HepG2 (cell line): ENCODE data around the gene C10orf67. TPM values are rescaled to one million over a fixed set of nuclear protein-coding genes. Genes with fewer than 3 reads are reported as not detected.

Experiments used
- BCL6 ChIP-seq: IDR thresholded peaks from 2 replicates; pipeline ENCODE4 v1.6.1; 2016; ENCODE audit warnings: missing genetic modification reagents, missing compliant biosample characterization
- CENPX ChIP-seq: sonication (generic); formaldehyde crosslinking; IDR thresholded peaks from 2 replicates; pipeline ENCODE4 v1.9.0; 2021; ENCODE audit warnings: mild to moderate bottlenecking, missing genetic modification reagents, moderate library complexity
- HNRNPK ChIP-seq: fragments of 200-400 bp; formaldehyde crosslinking; IDR thresholded peaks from 2 replicates; pipeline ENCODE4 v1.6.1; 2018; ENCODE audit warnings: low read length, low read depth, moderate library complexity, mild to moderate bottlenecking; ENCODE audit not compliant: poor library complexity, severe bottlenecking
- JARID2 ChIP-seq: sonication (generic); formaldehyde crosslinking; IDR thresholded peaks from 2 replicates; pipeline ENCODE4 v1.8.1; 2023; ENCODE audit warnings: missing genetic modification reagents, inconsistent platforms; ENCODE audit not compliant: insufficient replicate concordance
- JUND ChIP-seq: sonication (generic); formaldehyde crosslinking; IDR thresholded peaks from 2 replicates; pipeline ENCODE4 v1.8.0; 2022; ENCODE audit warnings: mild to moderate bottlenecking, missing genetic modification reagents
- MAFF ChIP-seq: IDR thresholded peaks from 2 replicates; pipeline ENCODE4 v1.6.1; 2011; ENCODE audit warnings: low read depth, low read length, improper control_type of control experiment
- NCOA2 ChIP-seq: sonication (generic); formaldehyde crosslinking; IDR thresholded peaks from 2 replicates; pipeline ENCODE4 v1.8.0; 2022; ENCODE audit warnings: inconsistent platforms
- RBFOX2 ChIP-seq: fragments of 200-400 bp; formaldehyde crosslinking; IDR thresholded peaks from 2 replicates; pipeline ENCODE4 v1.6.1; 2017; ENCODE audit warnings: low read depth, mild to moderate bottlenecking, low read length
- TFDP2 ChIP-seq: sonication (generic); formaldehyde crosslinking; IDR thresholded peaks from 2 replicates; pipeline ENCODE4 v1.4.0; 2020; ENCODE audit warnings: missing genetic modification reagents
- U2AF1 ChIP-seq: fragments of 200-400 bp; formaldehyde crosslinking; optimal IDR thresholded peaks from 2 replicates; pipeline ENCODE3; 2017; ENCODE audit warnings: mild to moderate bottlenecking, low read depth, low read length
- ZFYVE20 ChIP-seq: sonication (generic); formaldehyde crosslinking; IDR thresholded peaks from 2 replicates; pipeline ENCODE4 v1.8.0; 2023; ENCODE audit warnings: low read depth, mild to moderate bottlenecking, moderate library complexity, missing genetic modification reagents, borderline replicate concordance
- ZNF362 ChIP-seq: sonication (generic); formaldehyde crosslinking; IDR thresholded peaks from 2 replicates; pipeline ENCODE4 v1.4.0; 2020; ENCODE audit warnings: missing genetic modification reagents, mild to moderate bottlenecking, borderline replicate concordance
- ZNF562 ChIP-seq: sonication (generic); formaldehyde crosslinking; IDR thresholded peaks from 2 replicates; pipeline ENCODE4 v1.8.0; 2022; ENCODE audit warnings: missing genetic modification reagents, borderline replicate concordance
- ZNF572 ChIP-seq: sonication (generic); formaldehyde crosslinking; IDR thresholded peaks from 2 replicates; pipeline ENCODE4 v1.5.1; 2020; ENCODE audit warnings: mild to moderate bottlenecking, missing genetic modification reagents
- ZNF672 ChIP-seq: sonication (generic); formaldehyde crosslinking; IDR thresholded peaks from 2 replicates; pipeline ENCODE4 v1.8.1; 2022; ENCODE audit warnings: missing genetic modification reagents
- polyA plus RNA-seq, 8 experiments: library from polyadenylated mRNA; depleted of rRNA in 3 of 8; stranded (reverse) in 7 of 8; unstranded in 1 of 8; fragments of >200 nt; fragmentation: Illumina TruSeq in 4 of 8; extraction: Trizol in 4 of 8; gene quantifications; 2 replicates each; pipeline versions ENCODE4 v1.2.1 to v1.2.3, GENCODE V29; 2011 to 2016; ENCODE audit warnings: low read depth in 4 of 8, missing spikeins in 1 of 8, mixed read lengths in 1 of 8; ENCODE audit not compliant: insufficient read depth in 1 of 8
- total RNA-seq, 5 experiments: library from RNA; depleted of rRNA; stranded (reverse); fragments of >200 nt; fragmentation: Illumina TruSeq; extraction: Trizol; gene quantifications; 2 replicates each; pipeline ENCODE4 v1.2.3, GENCODE V29; 2016; ENCODE audit warnings: low read depth in 1 of 5
- TF ChIP-seq, protein P1 (sequence below): sonication (generic); formaldehyde crosslinking; IDR thresholded peaks from 2 replicates; pipeline ENCODE4 v1.5.1; 2020; ENCODE audit warnings: mild to moderate bottlenecking, missing genetic modification reagents, borderline replicate concordance
- TF ChIP-seq, protein P2 (sequence below): sonication (generic); formaldehyde crosslinking; IDR thresholded peaks from 2 replicates; pipeline ENCODE4 v1.4.0; 2020; ENCODE audit warnings: missing genetic modification reagents

Gene C10orf67
- total and polyA plus RNA-seq, 2 of the 13 experiments (the other 11 are each of a cell fraction or from before 2014, with no cell fraction given) = not detected

DNA sequence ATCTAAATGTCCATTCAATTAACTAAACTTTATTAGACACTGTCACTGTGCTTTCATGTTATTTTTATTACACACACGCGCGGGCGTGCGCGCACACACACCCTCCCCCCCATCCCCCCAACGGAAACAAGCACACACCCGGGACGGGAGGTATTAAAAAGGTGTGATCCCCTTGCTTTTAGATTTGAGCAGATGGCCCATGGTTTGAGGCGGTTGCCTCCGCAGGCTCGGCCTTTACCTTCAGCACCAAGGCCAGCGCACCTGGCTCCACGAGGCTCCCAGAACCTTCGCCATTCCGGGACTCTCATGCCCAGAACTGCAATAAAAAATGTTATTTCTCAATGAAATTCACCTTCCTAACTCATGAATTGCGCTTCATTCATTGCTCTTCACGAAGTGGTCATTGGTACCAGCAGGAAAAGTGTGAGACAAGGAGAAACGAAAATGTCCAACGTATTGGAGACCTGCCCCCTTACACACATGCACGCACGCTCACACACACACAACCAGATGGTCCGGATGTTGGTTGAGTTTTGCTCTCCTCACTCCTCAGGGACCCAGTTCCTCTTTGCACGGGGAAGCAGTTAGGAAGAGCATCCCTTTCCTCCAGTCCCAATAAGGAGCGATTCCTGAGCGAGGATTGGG, 173.2 kb downstream of the C10orf67 start (continued):
- TF ChIP-seq HNRNPK (no peak), U2AF1 (no peak), ZNF672 (CRISPR knock-in tag) (no peak), ZNF362 (CRISPR knock-in tag) (no peak), CENPX (no peak), RBFOX2 (no peak), NCOA2 (CRISPR knock-in tag) (peak; percentile 19; the same call in 1 of the 2 replicates), ZFYVE20 (CRISPR knock-in tag) (no peak), BCL6 (CRISPR knock-in tag) (no peak), TFDP2 (CRISPR knock-in tag) (no peak), JARID2 (no peak), ZNF572 (CRISPR knock-in tag) (no peak), JUND (CRISPR knock-in tag) (no peak), MAFF (no peak), ZNF562 (CRISPR knock-in tag) (no peak)
- TF ChIP-seq, protein P1, sequence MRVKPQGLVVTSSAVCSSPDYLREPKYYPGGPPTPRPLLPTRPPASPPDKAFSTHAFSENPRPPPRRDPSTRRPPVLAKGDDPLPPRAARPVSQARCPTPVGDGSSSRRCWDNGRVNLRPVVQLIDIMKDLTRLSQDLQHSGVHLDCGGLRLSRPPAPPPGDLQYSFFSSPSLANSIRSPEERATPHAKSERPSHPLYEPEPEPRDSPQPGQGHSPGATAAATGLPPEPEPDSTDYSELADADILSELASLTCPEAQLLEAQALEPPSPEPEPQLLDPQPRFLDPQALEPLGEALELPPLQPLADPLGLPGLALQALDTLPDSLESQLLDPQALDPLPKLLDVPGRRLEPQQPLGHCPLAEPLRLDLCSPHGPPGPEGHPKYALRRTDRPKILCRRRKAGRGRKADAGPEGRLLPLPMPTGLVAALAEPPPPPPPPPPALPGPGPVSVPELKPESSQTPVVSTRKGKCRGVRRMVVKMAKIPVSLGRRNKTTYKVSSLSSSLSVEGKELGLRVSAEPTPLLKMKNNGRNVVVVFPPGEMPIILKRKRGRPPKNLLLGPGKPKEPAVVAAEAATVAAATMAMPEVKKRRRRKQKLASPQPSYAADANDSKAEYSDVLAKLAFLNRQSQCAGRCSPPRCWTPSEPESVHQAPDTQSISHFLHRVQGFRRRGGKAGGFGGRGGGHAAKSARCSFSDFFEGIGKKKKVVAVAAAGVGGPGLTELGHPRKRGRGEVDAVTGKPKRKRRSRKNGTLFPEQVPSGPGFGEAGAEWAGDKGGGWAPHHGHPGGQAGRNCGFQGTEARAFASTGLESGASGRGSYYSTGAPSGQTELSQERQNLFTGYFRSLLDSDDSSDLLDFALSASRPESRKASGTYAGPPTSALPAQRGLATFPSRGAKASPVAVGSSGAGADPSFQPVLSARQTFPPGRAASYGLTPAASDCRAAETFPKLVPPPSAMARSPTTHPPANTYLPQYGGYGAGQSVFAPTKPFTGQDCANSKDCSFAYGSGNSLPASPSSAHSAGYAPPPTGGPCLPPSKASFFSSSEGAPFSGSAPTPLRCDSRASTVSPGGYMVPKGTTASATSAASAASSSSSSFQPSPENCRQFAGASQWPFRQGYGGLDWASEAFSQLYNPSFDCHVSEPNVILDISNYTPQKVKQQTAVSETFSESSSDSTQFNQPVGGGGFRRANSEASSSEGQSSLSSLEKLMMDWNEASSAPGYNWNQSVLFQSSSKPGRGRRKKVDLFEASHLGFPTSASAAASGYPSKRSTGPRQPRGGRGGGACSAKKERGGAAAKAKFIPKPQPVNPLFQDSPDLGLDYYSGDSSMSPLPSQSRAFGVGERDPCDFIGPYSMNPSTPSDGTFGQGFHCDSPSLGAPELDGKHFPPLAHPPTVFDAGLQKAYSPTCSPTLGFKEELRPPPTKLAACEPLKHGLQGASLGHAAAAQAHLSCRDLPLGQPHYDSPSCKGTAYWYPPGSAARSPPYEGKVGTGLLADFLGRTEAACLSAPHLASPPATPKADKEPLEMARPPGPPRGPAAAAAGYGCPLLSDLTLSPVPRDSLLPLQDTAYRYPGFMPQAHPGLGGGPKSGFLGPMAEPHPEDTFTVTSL (CRISPR knock-in tag) = no peak
- TF ChIP-seq, protein P2, sequence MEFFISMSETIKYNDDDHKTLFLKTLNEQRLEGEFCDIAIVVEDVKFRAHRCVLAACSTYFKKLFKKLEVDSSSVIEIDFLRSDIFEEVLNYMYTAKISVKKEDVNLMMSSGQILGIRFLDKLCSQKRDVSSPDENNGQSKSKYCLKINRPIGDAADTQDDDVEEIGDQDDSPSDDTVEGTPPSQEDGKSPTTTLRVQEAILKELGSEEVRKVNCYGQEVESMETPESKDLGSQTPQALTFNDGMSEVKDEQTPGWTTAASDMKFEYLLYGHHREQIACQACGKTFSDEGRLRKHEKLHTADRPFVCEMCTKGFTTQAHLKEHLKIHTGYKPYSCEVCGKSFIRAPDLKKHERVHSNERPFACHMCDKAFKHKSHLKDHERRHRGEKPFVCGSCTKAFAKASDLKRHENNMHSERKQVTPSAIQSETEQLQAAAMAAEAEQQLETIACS (CRISPR knock-in tag) = no peak
